HFFc6 (cell line): Measurements from ENCODE around the gene ADAMTS17. TPM values are rescaled to one million over a fixed set of nuclear protein-coding genes. Genes with fewer than 3 reads are reported as not detected.
A peak's percentile ranks its signal among the peaks of the same experiment; 100 is the strongest.
"Not testable (repeated sequence)": the region's sequence is repeated elsewhere in the genome, so short reads cannot be mapped to it uniquely, and the experiment has no call there.

ENCODE experiments used
- DNase-seq: peaks from one replicate; pipeline ENCODE4 v3.0.0-alpha.2; 2018
- H3K27ac Mint-ChIP-seq: 2 replicates; pipeline ENCODE4 v1.8.0; 2020; ENCODE audit warnings: mild to moderate bottlenecking, mixed read lengths
- H3K27me3 Mint-ChIP-seq: 2 replicates; pipeline ENCODE4 v1.8.0; 2021; ENCODE audit warnings: mild to moderate bottlenecking, moderate library complexity, mixed read lengths; ENCODE audit not compliant: insufficient read depth
- H3K36me3 Mint-ChIP-seq: 2 replicates; pipeline ENCODE4 v1.8.0; 2021; ENCODE audit warnings: low read depth, mixed read lengths
- H3K4me1 Mint-ChIP-seq: 2 replicates; pipeline ENCODE4 v1.8.0; 2020; ENCODE audit warnings: low read depth, mixed read lengths
- H3K4me3 Mint-ChIP-seq: 2 replicates; pipeline ENCODE4 v1.8.0; 2020; ENCODE audit warnings: mild to moderate bottlenecking, moderate library complexity, mixed read lengths
- H3K9me3 Mint-ChIP-seq: 2 replicates; pipeline ENCODE4 v1.8.0; 2020; ENCODE audit warnings: mild to moderate bottlenecking, mixed read lengths
- CTCF ChIP-seq: fragments of 200-600 bp; sonication (generic); IDR thresholded peaks from 2 replicates; pipeline ENCODE4 v1.5.0; 2021; ENCODE audit warnings: antibody characterized with exemption, mild to moderate bottlenecking
- total RNA-seq, 6 experiments: library from RNA; stranded (reverse); fragmentation: NEBNext Ultra II Directional; extraction: Animal tissue kit (Norgen Biotek cat#: 25700); gene quantifications; 2 replicates in 1 of 6; 3 replicates in 5 of 6; pipeline ENCODE4 v1.2.3, GENCODE V29; 2021

Gene ADAMTS17
- total RNA-seq, 6 experiments from 2014 or later = not detected

GRCh38 chr15:99932676-99933402 is 408.9 kb downstream of the ADAMTS17 start:
- Mint-ChIP-seq H3K4me1 (peaks cover 7% of the 10 kb centered on the region; the same call in 1 of the 2 replicates), H3K27me3 (peaks cover 3% of the 10 kb centered on the region), H3K27ac (no peak overlapping the region), H3K9me3 (no peaks in the 10 kb centered on the region), H3K36me3 (no peaks in the 10 kb centered on the region), H3K4me3 (no peak overlapping the region)
- DNase-seq = no peak
- no peak for TF ChIP-seq CTCF

- H3K9me3 Mint-ChIP-seq = no peaks in the 10 kb centered on the region
- peaks cover 3% of the 10 kb centered on the region for H3K27me3 Mint-ChIP-seq
- H3K4me1 Mint-ChIP-seq = peaks cover 7% of the 10 kb centered on the region; the same call in 1 of the 2 replicates
- H3K27ac Mint-ChIP-seq = no peak overlapping the region
- TF ChIP-seq CTCF = no peak
- H3K4me3 Mint-ChIP-seq = no peak overlapping the region
- no peak for DNase-seq
- H3K36me3 Mint-ChIP-seq = no peaks in the 10 kb centered on the region
Observed at GRCh38 chr15:99931703-99932603, 409.8 kb downstream of the ADAMTS17 start.

GRCh38 chr15:99930696-99931095 is 411.1 kb downstream of the ADAMTS17 start:
- Mint-ChIP-seq H3K9me3 (no peaks in the 10 kb centered on the region), H3K27ac (no peak overlapping the region), H3K4me1 (peaks cover 7% of the 10 kb centered on the region; the same call in 1 of the 2 replicates), H3K27me3 (peaks cover 3% of the 10 kb centered on the region), H3K36me3 (no peaks in the 10 kb centered on the region), H3K4me3 (no peak overlapping the region)
- DNase-seq = no peak
- TF ChIP-seq CTCF = no peak

- Mint-ChIP-seq H3K36me3 (no peaks in the 10 kb centered on the region), H3K27me3 (peaks cover 3% of the 10 kb centered on the region), H3K4me3 (peak overlapping the region; percentile 85; the same call in 1 of the 2 replicates), H3K27ac (no peak overlapping the region), H3K9me3 (no peaks in the 10 kb centered on the region), H3K4me1 (peaks cover 7% of the 10 kb centered on the region; the same call in 1 of the 2 replicates)
- TF ChIP-seq CTCF = no peak
- DNase-seq = no peak
Observed at GRCh38 chr15:99929266-99929665, 412.5 kb downstream of the ADAMTS17 start.

GRCh38 chr15:99928429-99928981 is 413.3 kb downstream of the ADAMTS17 start:
- peak; percentile 77 for TF ChIP-seq CTCF
- Mint-ChIP-seq H3K4me1 (peaks cover 7% of the 10 kb centered on the region; the same call in 1 of the 2 replicates), H3K9me3 (no peaks in the 10 kb centered on the region), H3K4me3 (peak overlapping the region; percentile 85), H3K27me3 (peaks cover 3% of the 10 kb centered on the region), H3K27ac (peak overlapping the region; percentile 69), H3K36me3 (no peaks in the 10 kb centered on the region)
- DNase-seq = peak; percentile 63

GRCh38 chr15:99926532-99926931 is 415.2 kb downstream of the ADAMTS17 start:
- H3K9me3 Mint-ChIP-seq, DNase-seq, H3K4me1 Mint-ChIP-seq, H3K36me3 Mint-ChIP-seq, H3K27ac Mint-ChIP-seq, H3K4me3 Mint-ChIP-seq, H3K27me3 Mint-ChIP-seq: not testable (repeated sequence)
